Ishikawa (cell line): ENCODE results near the gene MMP11.

Experiments used
- CEBPB ChIP-seq: IDR thresholded peaks from 2 replicates; pipeline ENCODE4 v1.6.1; 2012
- CREB1 ChIP-seq: IDR thresholded peaks from 2 replicates; pipeline ENCODE4 v1.6.1; 2012; ENCODE audit warnings: low read depth
- EGR1 ChIP-seq: IDR thresholded peaks from 2 replicates; pipeline ENCODE4 v1.6.1; 2012
- EP300 ChIP-seq: IDR thresholded peaks from 2 replicates; pipeline ENCODE4 v1.6.1; 2012; ENCODE audit warnings: borderline replicate concordance
- FOXM1 ChIP-seq: IDR thresholded peaks from 2 replicates; pipeline ENCODE4 v1.6.1; 2012; ENCODE audit warnings: low read depth, borderline replicate concordance
- NFIC ChIP-seq: IDR thresholded peaks from 2 replicates; pipeline ENCODE4 v1.6.1; 2012
- RAD21 ChIP-seq: IDR thresholded peaks from 2 replicates; pipeline ENCODE4 v1.6.1; 2012; ENCODE audit warnings: low read depth
- TAF1 ChIP-seq: IDR thresholded peaks from 2 replicates; pipeline ENCODE4 v1.6.1; 2012; ENCODE audit warnings: low read depth, mild to moderate bottlenecking
- TCF12 ChIP-seq: IDR thresholded peaks from 2 replicates; pipeline ENCODE4 v1.6.1; 2012; ENCODE audit warnings: low read depth
- TEAD4 ChIP-seq: IDR thresholded peaks from 2 replicates; pipeline ENCODE4 v1.6.1; 2012
- USF1 ChIP-seq: IDR thresholded peaks from 2 replicates; pipeline ENCODE4 v1.6.1; 2012
- YY1 ChIP-seq: IDR thresholded peaks from 2 replicates; pipeline ENCODE4 v1.6.1; 2012; ENCODE audit warnings: low read depth
- ZBTB7A ChIP-seq: IDR thresholded peaks from 2 replicates; pipeline ENCODE4 v1.6.1; 2012; ENCODE audit warnings: low read depth
- TF ChIP-seq, protein P1 (sequence below): IDR thresholded peaks from 2 replicates; pipeline ENCODE4 v1.6.1; 2012
- TF ChIP-seq, protein P2 (sequence below): IDR thresholded peaks from 2 replicates; pipeline ENCODE4 v1.6.1; 2012; ENCODE audit warnings: low read depth, mild to moderate bottlenecking

MMP11 gene

GRCh38 chr22:23822101-23822671 lies 49.5 kb downstream of the MMP11 start:
- TF ChIP-seq CEBPB: no peak
- TF ChIP-seq, protein P1, sequence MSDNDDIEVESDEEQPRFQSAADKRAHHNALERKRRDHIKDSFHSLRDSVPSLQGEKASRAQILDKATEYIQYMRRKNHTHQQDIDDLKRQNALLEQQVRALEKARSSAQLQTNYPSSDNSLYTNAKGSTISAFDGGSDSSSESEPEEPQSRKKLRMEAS: no peak
- TF ChIP-seq EGR1: no peak
- TF ChIP-seq, protein P2, sequence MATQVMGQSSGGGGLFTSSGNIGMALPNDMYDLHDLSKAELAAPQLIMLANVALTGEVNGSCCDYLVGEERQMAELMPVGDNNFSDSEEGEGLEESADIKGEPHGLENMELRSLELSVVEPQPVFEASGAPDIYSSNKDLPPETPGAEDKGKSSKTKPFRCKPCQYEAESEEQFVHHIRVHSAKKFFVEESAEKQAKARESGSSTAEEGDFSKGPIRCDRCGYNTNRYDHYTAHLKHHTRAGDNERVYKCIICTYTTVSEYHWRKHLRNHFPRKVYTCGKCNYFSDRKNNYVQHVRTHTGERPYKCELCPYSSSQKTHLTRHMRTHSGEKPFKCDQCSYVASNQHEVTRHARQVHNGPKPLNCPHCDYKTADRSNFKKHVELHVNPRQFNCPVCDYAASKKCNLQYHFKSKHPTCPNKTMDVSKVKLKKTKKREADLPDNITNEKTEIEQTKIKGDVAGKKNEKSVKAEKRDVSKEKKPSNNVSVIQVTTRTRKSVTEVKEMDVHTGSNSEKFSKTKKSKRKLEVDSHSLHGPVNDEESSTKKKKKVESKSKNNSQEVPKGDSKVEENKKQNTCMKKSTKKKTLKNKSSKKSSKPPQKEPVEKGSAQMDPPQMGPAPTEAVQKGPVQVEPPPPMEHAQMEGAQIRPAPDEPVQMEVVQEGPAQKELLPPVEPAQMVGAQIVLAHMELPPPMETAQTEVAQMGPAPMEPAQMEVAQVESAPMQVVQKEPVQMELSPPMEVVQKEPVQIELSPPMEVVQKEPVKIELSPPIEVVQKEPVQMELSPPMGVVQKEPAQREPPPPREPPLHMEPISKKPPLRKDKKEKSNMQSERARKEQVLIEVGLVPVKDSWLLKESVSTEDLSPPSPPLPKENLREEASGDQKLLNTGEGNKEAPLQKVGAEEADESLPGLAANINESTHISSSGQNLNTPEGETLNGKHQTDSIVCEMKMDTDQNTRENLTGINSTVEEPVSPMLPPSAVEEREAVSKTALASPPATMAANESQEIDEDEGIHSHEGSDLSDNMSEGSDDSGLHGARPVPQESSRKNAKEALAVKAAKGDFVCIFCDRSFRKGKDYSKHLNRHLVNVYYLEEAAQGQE: no peak
- TF ChIP-seq CREB1: no peak
- TF ChIP-seq ZBTB7A: no peak
- TF ChIP-seq YY1: no peak
- TF ChIP-seq TAF1: no peak
- TF ChIP-seq NFIC: no peak
- no peak for TF ChIP-seq TEAD4
- no peak for TF ChIP-seq TCF12
- no peak for TF ChIP-seq EP300

DNA sequence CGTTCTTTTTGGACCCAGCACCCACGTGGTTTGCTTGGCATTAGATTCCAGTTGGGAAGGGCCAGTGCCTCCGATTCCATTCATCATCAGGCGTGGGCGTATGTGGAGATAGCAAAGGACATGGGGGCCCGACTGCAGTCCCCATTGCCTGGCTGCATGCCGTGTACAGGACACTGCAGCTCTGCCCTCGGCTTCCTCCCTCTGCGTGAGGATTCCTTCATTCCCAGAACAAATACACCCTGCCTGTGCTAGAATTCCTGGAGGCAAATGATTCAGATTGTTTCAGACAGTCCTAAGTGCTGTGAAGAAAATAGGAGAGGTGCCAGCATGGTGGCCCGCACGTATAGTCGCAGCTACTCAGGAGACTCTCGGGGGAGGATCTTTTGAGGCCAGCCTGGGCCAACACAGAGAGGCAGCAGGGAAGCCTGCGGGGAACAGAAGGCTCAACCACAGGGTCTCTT lies 50.7 kb downstream of the MMP11 start:
- TF ChIP-seq TCF12: no peak
- no peak for TF ChIP-seq CEBPB
- no peak for TF ChIP-seq USF1
- no peak for TF ChIP-seq EP300
- TF ChIP-seq, protein P1: no peak
- no peak for TF ChIP-seq ZBTB7A
- no peak for TF ChIP-seq YY1
- TF ChIP-seq, protein P2: no peak
- TF ChIP-seq CREB1: no peak
- no peak for TF ChIP-seq TEAD4
- no peak for TF ChIP-seq RAD21
- TF ChIP-seq TAF1: no peak
- no peak for TF ChIP-seq FOXM1
- TF ChIP-seq NFIC: no peak
- no peak for TF ChIP-seq EGR1

DNA sequence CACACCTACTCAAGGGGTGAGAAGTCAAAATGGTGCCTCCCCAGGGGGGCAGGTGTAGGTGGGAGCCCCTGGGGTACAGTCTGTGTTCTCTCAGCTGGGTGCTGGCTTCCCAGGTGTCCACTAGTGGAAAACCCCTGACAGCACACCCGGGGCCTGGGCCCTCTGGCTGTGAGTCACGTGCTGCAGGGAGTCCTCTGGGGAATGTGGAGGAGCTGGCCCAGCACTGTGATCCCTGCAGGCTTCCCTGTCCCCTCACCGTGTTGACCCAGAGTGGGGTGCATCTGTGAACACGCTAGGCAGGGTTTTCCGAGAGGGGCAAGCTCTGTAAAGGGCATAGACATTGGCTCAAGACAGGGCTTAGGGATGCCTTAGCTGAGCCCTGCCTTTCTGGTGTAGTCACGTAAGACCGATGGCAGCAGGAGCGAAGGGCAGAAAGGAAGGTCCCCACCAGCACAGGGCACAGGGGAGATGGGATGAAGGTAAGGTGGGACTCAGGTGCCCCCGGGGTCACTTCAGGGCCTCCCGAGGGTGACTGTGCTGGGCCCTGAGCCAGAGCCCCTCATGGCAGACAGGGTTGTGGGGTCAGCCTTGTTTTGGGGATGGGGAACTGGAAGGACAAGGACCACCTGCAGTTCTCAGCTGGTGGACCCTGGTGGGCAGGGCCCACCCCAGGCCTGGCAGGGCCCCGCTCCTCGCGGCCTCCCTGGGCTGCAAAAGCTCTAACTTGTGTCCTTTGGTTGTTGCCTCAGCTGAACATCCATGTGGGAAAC lies 52.0 kb downstream of the MMP11 start:
- TF ChIP-seq USF1 (no peak), ZBTB7A (no peak), EGR1 (no peak), RAD21 (no peak), CREB1 (no peak), NFIC (no peak), TAF1 (no peak), FOXM1 (no peak), TEAD4 (no peak), YY1 (no peak), EP300 (no peak), CEBPB (no peak), TCF12 (no peak)
- TF ChIP-seq, protein P2: no peak
- TF ChIP-seq, protein P1: no peak
